ENCODE results near the gene CFAP69. TPM values are rescaled to one million over a fixed set of nuclear protein-coding genes. Genes with fewer than 3 reads are reported as not detected.
A peak's percentile ranks its signal among the peaks of the same experiment; 100 is the strongest.

The CFAP69 gene
- total RNA-seq, 3 donors from 2014 or later (not counting 1 experiment from before 2014, with no cell fraction given), result 0.13 TPM; not detected in 2

DNA sequence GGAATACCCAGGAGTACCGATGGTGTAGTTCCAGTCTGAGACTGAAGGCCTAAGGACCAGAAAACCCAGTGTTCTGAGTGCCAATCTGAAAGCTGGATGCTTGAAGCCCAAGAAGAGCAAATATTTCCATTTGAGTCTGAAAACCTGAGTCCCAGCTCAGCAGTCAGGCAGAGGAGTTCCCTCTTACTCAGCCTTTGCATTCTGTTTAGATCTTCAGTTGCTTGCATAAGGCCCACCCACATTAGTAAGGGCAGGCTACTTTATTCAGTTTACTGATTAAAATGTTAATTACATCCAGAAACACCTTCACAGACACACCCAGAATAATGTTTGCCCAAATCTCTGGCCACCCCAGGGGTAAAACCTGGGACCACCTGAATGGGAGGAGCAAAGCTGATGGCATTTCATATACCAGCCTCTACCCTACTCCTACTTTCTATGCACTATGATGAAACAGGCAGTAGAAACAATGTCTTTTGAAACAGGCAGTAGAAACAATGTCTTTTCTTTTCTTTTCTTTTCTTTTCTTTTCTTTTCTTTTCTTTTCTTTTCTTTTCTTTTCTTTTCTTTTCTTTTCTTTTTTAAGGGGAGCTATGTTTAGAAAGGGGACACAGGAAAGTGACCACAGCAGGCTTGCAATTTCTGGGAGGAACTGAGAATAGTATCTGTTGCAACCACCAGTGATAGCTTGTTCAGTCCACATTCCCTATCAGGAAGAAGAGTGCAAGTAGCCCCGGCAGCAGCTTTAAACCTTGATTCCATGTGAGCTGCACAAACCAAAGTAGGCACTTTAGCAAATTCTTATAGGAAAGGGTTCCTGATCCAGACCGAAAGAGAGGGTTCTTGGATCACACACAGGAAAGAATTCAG lies 45.5 kb downstream of the CFAP69 start:
- Mint-ChIP-seq H3K4me3 (no peak overlapping the region), H3K27me3 (ENCODE audit: low read depth in 2 of 2) (peaks cover 0 to 8% of the 10 kb centered on the region in 2 donors), H3K27ac (no peak overlapping the region), H3K36me3 (no peaks in the 10 kb centered on the region), H3K9me3 (no peaks in the 10 kb centered on the region), H3K4me1 (peaks cover 1 to 3% of the 10 kb centered on the region in 2 donors)
- no peak overlapping the region for H3K27ac ChIP-seq (ENCODE audit: low read length)
- no peak for DNase-seq
- H3K36me3 ChIP-seq (ENCODE audit: control insufficient read depth, insufficient read depth, low read length), result no peaks in the 10 kb centered on the region
- 97% methylated on average over 3 of the region's 3 CpGs for WGBS (ENCODE audit: insufficient coverage)
- no peaks in the 10 kb centered on the region for H3K27me3 ChIP-seq (ENCODE audit: control insufficient read depth, insufficient read depth, low read length)
- TF ChIP-seq, protein P1, sequence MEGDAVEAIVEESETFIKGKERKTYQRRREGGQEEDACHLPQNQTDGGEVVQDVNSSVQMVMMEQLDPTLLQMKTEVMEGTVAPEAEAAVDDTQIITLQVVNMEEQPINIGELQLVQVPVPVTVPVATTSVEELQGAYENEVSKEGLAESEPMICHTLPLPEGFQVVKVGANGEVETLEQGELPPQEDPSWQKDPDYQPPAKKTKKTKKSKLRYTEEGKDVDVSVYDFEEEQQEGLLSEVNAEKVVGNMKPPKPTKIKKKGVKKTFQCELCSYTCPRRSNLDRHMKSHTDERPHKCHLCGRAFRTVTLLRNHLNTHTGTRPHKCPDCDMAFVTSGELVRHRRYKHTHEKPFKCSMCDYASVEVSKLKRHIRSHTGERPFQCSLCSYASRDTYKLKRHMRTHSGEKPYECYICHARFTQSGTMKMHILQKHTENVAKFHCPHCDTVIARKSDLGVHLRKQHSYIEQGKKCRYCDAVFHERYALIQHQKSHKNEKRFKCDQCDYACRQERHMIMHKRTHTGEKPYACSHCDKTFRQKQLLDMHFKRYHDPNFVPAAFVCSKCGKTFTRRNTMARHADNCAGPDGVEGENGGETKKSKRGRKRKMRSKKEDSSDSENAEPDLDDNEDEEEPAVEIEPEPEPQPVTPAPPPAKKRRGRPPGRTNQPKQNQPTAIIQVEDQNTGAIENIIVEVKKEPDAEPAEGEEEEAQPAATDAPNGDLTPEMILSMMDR (IDR thresholded peaks at IDR 0.05), result no peak
- ATAC-seq, result no peak
- intact Hi-C loops (cut with micrococcal nuclease), result no loop called here
- H3K4me1 ChIP-seq (ENCODE audit: control insufficient read depth, insufficient read depth, low read length), result no peaks in the 10 kb centered on the region
- no peak overlapping the region for H3K4me3 ChIP-seq (ENCODE audit: low read length)
- H3K9me3 ChIP-seq (ENCODE audit: control insufficient read depth, insufficient read depth, low read length), result no peaks in the 10 kb centered on the region

DNA sequence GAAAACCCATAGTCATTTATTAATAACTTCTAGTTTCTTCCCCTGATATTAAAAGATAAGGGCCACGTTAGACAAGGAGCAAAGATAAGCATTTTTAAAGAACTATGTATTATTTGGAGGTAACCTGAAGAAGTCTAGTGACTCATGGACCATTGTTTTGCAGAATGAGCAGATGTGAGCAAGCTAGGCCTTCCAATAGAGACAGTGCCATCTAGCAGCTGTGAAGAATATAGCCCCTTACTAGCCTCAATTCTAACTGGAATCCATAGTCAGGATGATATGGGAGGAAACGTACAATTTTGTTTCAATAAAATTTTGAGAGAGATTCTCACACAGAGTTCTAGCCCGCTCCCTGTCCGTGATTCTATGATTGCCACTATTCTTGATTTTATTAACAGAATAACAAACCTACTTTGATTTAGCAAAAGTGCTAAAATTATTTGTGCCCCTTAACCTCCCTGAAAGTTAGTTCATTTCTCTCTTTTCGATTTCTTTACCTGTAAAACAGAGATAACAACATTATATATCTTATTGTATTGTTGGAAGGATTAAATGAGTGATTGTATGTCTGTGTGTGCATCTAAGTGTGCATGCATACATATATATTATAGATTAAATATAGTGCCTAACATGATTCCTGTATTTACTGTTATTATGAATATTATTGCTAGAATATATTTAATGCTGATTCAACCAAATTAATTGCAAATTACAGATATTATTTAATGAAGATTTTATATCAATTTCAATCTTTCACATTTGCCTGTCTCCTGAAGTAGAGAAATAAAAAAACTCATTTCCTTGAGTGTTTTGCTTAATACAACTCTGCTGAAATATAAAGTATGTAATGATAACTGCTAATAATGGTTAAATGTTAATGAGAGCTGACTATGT lies 53.4 kb downstream of the CFAP69 start:
- Histone ChIP-seq H3K9me3 (ENCODE audit: control insufficient read depth, insufficient read depth, low read length) (no peaks in the 10 kb centered on the region), H3K27ac (ENCODE audit: low read length) (no peak overlapping the region), H3K27me3 (ENCODE audit: control insufficient read depth, insufficient read depth, low read length) (no peaks in the 10 kb centered on the region), H3K4me3 (ENCODE audit: low read length) (no peak overlapping the region), H3K4me1 (ENCODE audit: control insufficient read depth, insufficient read depth, low read length) (no peaks in the 10 kb centered on the region), H3K36me3 (ENCODE audit: control insufficient read depth, insufficient read depth, low read length) (no peaks in the 10 kb centered on the region)
- DNase-seq, result peak in 1 of 2 donors; percentile 25
- Mint-ChIP-seq H3K4me1 (no peaks in the 10 kb centered on the region), H3K36me3 (no peaks in the 10 kb centered on the region), H3K9me3 (no peaks in the 10 kb centered on the region), H3K27ac (no peak overlapping the region), H3K4me3 (no peak overlapping the region), H3K27me3 (ENCODE audit: low read depth in 2 of 2) (peaks cover 9 to 20% of the 10 kb centered on the region in 2 donors)
- intact Hi-C loops (cut with micrococcal nuclease), result no loop called here
- WGBS (ENCODE audit: insufficient coverage), result 37% methylated on average over 4 of the region's 5 CpGs
- ATAC-seq, result peak in 1 of 3 donors; percentile 58
- TF ChIP-seq, protein P1 (IDR thresholded peaks at IDR 0.05), result no peak

DNA sequence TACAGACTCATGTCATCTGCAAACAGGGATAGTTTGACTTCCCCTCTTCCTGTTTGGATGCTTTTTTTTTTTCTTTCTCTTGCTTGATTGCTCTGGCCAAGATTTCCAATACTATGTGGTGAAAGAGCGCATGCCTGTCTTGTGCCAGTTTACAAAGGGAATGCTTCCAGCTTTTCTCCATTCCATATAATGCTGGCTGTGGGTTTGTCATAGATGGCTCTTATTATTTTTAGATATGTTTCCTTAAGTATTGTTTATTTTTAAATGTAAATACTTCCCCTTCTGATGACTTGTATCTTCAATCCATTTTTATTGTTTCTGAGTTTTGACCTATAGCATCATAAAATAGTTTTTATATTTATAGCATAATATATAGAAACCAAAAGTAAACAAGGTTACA lies 58.3 kb downstream of the CFAP69 start:
- H3K27me3 ChIP-seq (ENCODE audit: control insufficient read depth, insufficient read depth, low read length), result no peaks in the 10 kb centered on the region
- H3K4me3 Mint-ChIP-seq, result no peak overlapping the region
- no peaks in the 10 kb centered on the region for H3K4me1 ChIP-seq (ENCODE audit: control insufficient read depth, insufficient read depth, low read length)
- peaks cover 13 to 24% of the 10 kb centered on the region in 2 donors for H3K27me3 Mint-ChIP-seq (ENCODE audit: low read depth in 2 of 2)
- H3K36me3 ChIP-seq (ENCODE audit: control insufficient read depth, insufficient read depth, low read length), result no peaks in the 10 kb centered on the region
- no peak overlapping the region for H3K27ac Mint-ChIP-seq
- H3K9me3 Mint-ChIP-seq, result no peaks in the 10 kb centered on the region
- H3K4me3 ChIP-seq (ENCODE audit: low read length), result no peak overlapping the region
- no peaks in the 10 kb centered on the region for H3K36me3 Mint-ChIP-seq
- no CpG with 5 or more reads among the region's 1 CpG for WGBS (ENCODE audit: insufficient coverage)
- H3K9me3 ChIP-seq (ENCODE audit: control insufficient read depth, insufficient read depth, low read length), result no peaks in the 10 kb centered on the region
- no peak overlapping the region for H3K27ac ChIP-seq (ENCODE audit: low read length)
- TF ChIP-seq, protein P1 (IDR thresholded peaks at IDR 0.05), result no peak
- no peak for DNase-seq
- ATAC-seq, result no peak
- intact Hi-C loops (cut with micrococcal nuclease), result no loop called here
- no peaks in the 10 kb centered on the region for H3K4me1 Mint-ChIP-seq

All from natural killer cell (primary cell).